ENCODE data around the gene RNF31. TPM values are rescaled to one million over a fixed set of nuclear protein-coding genes. Genes with fewer than 3 reads are reported as not detected.

The RNF31 gene
- total and polyA plus RNA-seq, 2 of the 13 experiments (the other 11 are each of a cell fraction or from before 2014, with no cell fraction given) = 48.2 to 86.8 TPM

DNA sequence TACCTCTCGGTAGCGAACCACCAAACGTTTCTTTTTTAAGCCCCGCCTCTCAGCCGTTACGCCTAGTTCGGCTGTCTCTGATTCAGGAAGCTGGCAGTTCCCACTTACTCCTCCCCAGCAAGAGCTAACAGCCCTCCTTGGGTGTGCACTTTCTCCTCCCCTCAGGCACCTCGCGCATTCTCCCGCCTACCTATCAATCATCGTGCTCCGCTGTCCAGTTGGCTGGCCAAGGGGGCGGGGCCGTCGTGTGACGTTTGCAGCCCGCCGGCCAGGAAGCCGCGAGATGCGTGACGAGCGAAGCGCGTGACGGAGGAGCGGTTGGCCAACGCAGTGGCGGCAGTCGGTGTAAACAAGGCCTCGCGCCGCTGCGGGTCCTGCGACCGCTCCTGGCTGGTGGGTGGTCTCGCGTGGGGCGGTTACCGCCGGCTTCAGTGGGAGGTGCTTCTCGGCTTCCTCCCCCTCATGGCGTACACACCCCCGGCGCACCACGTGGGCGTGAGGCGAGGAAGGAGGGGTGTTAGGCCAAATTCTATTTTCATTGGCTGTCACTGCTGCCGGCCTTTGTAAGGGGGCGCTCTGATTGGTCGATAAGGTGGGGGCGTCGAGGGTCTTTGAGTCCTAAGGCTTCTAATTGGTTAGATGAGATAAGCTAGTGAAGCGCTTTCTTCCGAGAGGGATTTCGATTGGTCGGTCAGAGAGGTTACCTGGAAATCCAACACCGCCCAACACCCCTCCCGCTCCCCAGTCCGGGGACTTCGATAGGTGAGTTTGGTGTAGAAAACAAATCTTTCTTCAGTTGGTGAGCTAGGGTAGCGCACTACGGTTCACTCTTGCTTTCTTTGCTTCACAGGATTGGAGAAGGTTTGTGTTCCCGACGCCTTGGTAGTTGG, 32.5 kb upstream of the RNF31 start, which contains the start of the genes DCAF11 and NRL (continued):
- TF ChIP-seq, protein P1, sequence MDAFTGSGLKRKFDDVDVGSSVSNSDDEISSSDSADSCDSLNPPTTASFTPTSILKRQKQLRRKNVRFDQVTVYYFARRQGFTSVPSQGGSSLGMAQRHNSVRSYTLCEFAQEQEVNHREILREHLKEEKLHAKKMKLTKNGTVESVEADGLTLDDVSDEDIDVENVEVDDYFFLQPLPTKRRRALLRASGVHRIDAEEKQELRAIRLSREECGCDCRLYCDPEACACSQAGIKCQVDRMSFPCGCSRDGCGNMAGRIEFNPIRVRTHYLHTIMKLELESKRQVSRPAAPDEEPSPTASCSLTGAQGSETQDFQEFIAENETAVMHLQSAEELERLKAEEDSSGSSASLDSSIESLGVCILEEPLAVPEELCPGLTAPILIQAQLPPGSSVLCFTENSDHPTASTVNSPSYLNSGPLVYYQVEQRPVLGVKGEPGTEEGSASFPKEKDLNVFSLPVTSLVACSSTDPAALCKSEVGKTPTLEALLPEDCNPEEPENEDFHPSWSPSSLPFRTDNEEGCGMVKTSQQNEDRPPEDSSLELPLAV (CRISPR knock-in tag; conservative IDR thresholded peaks at IDR 0.05; ENCODE audit: low read depth) = no peak
- TF ChIP-seq ADNP (CRISPR knock-in tag; IDR thresholded peaks at IDR 0.05) (no peak), TBX3 (IDR thresholded peaks at IDR 0.05; ENCODE audit: borderline replicate concordance) (peak; percentile 95), ARNT2 (CRISPR knock-in tag; IDR thresholded peaks at IDR 0.05; ENCODE audit: low read depth) (peak; percentile 88), KLF15 (CRISPR knock-in tag; IDR thresholded peaks at IDR 0.05; ENCODE audit: borderline replicate concordance) (peak; percentile 97), KDM6A (CRISPR knock-in tag; IDR thresholded peaks at IDR 0.05; ENCODE audit: low read depth) (no peak; the same call in 1 of the 2 replicates), ZNF431 (CRISPR knock-in tag; IDR thresholded peaks at IDR 0.05; ENCODE audit: borderline replicate concordance, low read depth) (no peak), ZSCAN21 (CRISPR knock-in tag; IDR thresholded peaks at IDR 0.05; ENCODE audit: borderline replicate concordance) (peak; percentile 91; the same call in 1 of the 2 replicates), KDM5A (IDR thresholded peaks at IDR 0.05; ENCODE audit: borderline replicate concordance, low read length) (peak; percentile 6; the same call in 1 of the 2 replicates), CHCHD3 (CRISPR knock-in tag; IDR thresholded peaks at IDR 0.05) (peak; percentile 33; the same call in 1 of the 2 replicates), HIVEP1 (CRISPR knock-in tag; IDR thresholded peaks at IDR 0.05) (peak; percentile 98), ZNF839 (CRISPR knock-in tag; IDR thresholded peaks at IDR 0.05; ENCODE audit: borderline replicate concordance) (peak; percentile 95), JUNB (CRISPR knock-in tag; IDR thresholded peaks at IDR 0.05; ENCODE audit: borderline replicate concordance) (no peak), HNRNPUL1 (IDR thresholded peaks at IDR 0.05; ENCODE audit: low read depth, low read length) (no peak; the same call in 1 of the 2 replicates), ZNF614 (CRISPR knock-in tag; IDR thresholded peaks at IDR 0.05; ENCODE audit: borderline replicate concordance) (peak; percentile 89), MEF2D (CRISPR knock-in tag; IDR thresholded peaks at IDR 0.05) (peak; percentile 97), ATF7-NPFF (CRISPR knock-in tag; IDR thresholded peaks at IDR 0.05; ENCODE audit: low read depth) (no peak; the same call in none of the 2 replicates), EP300 (IDR thresholded peaks at IDR 0.05; ENCODE audit: low read depth in 2 of 2, low read length in 2 of 2) (peak in 1 of 2 experiments; percentile 77; a peak in 2 of 4 replicates), EP300 (CRISPR knock-in tag; IDR thresholded peaks at IDR 0.05; ENCODE audit: borderline replicate concordance) (peak; percentile 82), ZNF570 (CRISPR knock-in tag; IDR thresholded peaks at IDR 0.05; ENCODE audit: borderline replicate concordance) (no peak)
- TF ChIP-seq, protein P2, sequence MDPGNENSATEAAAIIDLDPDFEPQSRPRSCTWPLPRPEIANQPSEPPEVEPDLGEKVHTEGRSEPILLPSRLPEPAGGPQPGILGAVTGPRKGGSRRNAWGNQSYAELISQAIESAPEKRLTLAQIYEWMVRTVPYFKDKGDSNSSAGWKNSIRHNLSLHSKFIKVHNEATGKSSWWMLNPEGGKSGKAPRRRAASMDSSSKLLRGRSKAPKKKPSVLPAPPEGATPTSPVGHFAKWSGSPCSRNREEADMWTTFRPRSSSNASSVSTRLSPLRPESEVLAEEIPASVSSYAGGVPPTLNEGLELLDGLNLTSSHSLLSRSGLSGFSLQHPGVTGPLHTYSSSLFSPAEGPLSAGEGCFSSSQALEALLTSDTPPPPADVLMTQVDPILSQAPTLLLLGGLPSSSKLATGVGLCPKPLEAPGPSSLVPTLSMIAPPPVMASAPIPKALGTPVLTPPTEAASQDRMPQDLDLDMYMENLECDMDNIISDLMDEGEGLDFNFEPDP (CRISPR knock-in tag; conservative IDR thresholded peaks at IDR 0.05) = no peak
- TF ChIP-seq, protein P3, sequence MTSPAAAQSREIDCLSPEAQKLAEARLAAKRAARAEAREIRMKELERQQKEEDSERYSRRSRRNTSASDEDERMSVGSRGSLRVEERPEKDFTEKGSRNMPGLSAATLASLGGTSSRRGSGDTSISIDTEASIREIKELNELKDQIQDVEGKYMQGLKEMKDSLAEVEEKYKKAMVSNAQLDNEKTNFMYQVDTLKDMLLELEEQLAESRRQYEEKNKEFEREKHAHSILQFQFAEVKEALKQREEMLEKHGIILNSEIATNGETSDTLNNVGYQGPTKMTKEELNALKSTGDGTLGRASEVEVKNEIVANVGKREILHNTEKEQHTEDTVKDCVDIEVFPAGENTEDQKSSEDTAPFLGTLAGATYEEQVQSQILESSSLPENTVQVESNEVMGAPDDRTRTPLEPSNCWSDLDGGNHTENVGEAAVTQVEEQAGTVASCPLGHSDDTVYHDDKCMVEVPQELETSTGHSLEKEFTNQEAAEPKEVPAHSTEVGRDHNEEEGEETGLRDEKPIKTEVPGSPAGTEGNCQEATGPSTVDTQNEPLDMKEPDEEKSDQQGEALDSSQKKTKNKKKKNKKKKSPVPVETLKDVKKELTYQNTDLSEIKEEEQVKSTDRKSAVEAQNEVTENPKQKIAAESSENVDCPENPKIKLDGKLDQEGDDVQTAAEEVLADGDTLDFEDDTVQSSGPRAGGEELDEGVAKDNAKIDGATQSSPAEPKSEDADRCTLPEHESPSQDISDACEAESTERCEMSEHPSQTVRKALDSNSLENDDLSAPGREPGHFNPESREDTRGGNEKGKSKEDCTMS (CRISPR knock-in tag; conservative IDR thresholded peaks at IDR 0.05) = no peak; the same call in 1 of the 2 replicates

All from HepG2 (cell line).